Kidney (tissue), 14 donors: ENCODE data around the gene CPAMD8. TPM values are rescaled to one million over a fixed set of nuclear protein-coding genes. Genes with fewer than 3 reads are reported as not detected.

Experiments
- DNase-seq, 5 donors: peaks; one replicate each; pipeline ENCODE4 v3.0.0-alpha.2; 2013 to 2020
- FAIRE-seq: peaks from 2 replicates; lab custom pipeline; 2012; peaks lifted over from hg19 to GRCh38; lab: Jason Lieb, UNC
- H3K27ac ChIP-seq, 2 donors: one replicate each; pipeline ENCODE4 v1.7.0; 2013; ENCODE audit warnings: low read depth in 2 of 2, low read length in 2 of 2, inconsistent platforms in 1 of 2
- H3K27me3 ChIP-seq: one replicate; pipeline ENCODE4 v1.7.1; 2013; ENCODE audit warnings: low read length, inconsistent platforms; ENCODE audit not compliant: control insufficient read depth, insufficient read depth
- H3K36me3 ChIP-seq, 3 donors: one replicate each; pipeline versions ENCODE4 v1.7.0 to v1.7.1; 2013; ENCODE audit warnings: low read length in 3 of 3, control low read depth in 1 of 3, inconsistent platforms in 1 of 3; ENCODE audit not compliant: insufficient read depth in 3 of 3, control insufficient read depth in 2 of 3
- H3K4me1 ChIP-seq, 3 donors: one replicate each; pipeline versions ENCODE4 v1.7.0 to v1.7.1; 2013; ENCODE audit warnings: low read length in 3 of 3, inconsistent platforms in 1 of 3, low read depth in 1 of 3; ENCODE audit not compliant: control insufficient read depth in 2 of 3, insufficient read depth in 2 of 3
- H3K4me3 ChIP-seq, 3 donors: one replicate each; pipeline versions ENCODE4 v1.7.0 to v1.8.1; 2013; ENCODE audit warnings: low read length in 3 of 3, control low read depth in 1 of 3, inconsistent platforms in 1 of 3
- H3K9ac ChIP-seq, 3 donors: one replicate each; pipeline versions ENCODE4 v1.7.0 to v1.7.1; 2013; ENCODE audit warnings: low read length in 3 of 3, control low read depth in 1 of 3, inconsistent platforms in 1 of 3
- H3K9me3 ChIP-seq, 3 donors: one replicate each; pipeline versions ENCODE4 v1.7.0 to v1.7.1; 2013; ENCODE audit warnings: low read length in 3 of 3, control low read depth in 1 of 3, inconsistent platforms in 1 of 3; ENCODE audit not compliant: control insufficient read depth in 2 of 3, insufficient read depth in 1 of 3
- intact Hi-C: fragments of 100-400 bp; cut with DNase I; formaldehyde crosslinking; loops from one replicate; pipeline ENCODE4 v1.11.1; 2022
- polyA plus RNA-seq: library from polyadenylated mRNA; stranded (reverse); fragments of 350-450 nt; fragmentation: Illumina TruSeq; extraction: RNeasy Lipid Tissue Mini Kit (QIAGEN cat#74804); gene quantifications from one replicate; pipeline ENCODE4 v1.2.3, GENCODE V29; 2014; ENCODE audit warnings: low read depth, low replicate concordance; ENCODE audit not compliant: insufficient read depth
- total RNA-seq: library from RNA; stranded (reverse); fragmentation: NEBNext Ultra II Directional; extraction: Animal tissue kit (Norgen Biotek cat#: 25700); gene quantifications from one replicate; pipeline ENCODE4 v1.2.1, GENCODE V29; 2021
- TF ChIP-seq, protein P1 (sequence below): IDR thresholded peaks from 3 replicates; pipeline ENCODE4 v1.5.1; 2012; ENCODE audit warnings: mild to moderate bottlenecking, moderate library complexity, borderline replicate concordance; ENCODE audit not compliant: insufficient read depth; ENCODE audit errors: extremely low read depth
- donor health status: control.
- donor health status: control.
- donor health status: control.
- donor health status: control.
- donor health status: control.
- donor health status: DM: yes; HTN: yes; CAD: no.
- donor health status: Normal renal cell carcinoma (clear cell type).

The CPAMD8 gene
- total and polyA plus RNA-seq, 2 donors from 2014 or later = 22.0 to 64.1 TPM

DNA sequence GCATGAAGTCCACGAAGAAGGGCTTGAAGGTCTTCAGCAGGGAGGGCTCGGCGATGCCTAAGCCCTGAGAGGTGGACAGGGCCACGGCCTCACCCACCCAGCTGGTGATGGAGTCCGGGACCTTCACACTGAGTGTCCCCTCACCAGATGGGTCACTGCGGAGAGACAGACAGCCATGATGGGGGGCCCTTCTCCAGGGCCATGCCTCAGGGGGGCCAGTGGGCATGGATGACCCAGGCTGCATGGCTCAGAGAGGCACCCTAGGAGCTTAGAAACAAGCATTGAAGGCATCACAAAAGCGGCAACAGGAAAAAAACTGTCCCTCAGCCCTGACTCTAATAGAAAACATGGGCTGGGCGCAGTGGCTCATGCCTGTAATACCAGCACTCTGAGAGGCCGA, 74.6 kb downstream of the CPAMD8 start:
- TF ChIP-seq, protein P1, sequence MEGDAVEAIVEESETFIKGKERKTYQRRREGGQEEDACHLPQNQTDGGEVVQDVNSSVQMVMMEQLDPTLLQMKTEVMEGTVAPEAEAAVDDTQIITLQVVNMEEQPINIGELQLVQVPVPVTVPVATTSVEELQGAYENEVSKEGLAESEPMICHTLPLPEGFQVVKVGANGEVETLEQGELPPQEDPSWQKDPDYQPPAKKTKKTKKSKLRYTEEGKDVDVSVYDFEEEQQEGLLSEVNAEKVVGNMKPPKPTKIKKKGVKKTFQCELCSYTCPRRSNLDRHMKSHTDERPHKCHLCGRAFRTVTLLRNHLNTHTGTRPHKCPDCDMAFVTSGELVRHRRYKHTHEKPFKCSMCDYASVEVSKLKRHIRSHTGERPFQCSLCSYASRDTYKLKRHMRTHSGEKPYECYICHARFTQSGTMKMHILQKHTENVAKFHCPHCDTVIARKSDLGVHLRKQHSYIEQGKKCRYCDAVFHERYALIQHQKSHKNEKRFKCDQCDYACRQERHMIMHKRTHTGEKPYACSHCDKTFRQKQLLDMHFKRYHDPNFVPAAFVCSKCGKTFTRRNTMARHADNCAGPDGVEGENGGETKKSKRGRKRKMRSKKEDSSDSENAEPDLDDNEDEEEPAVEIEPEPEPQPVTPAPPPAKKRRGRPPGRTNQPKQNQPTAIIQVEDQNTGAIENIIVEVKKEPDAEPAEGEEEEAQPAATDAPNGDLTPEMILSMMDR = no peak
- no peak overlapping the region for H3K9ac ChIP-seq
- FAIRE-seq (no peak), DNase-seq (peak in 1 of 5 donors; percentile 26)
- no peaks in the 10 kb centered on the region for H3K27me3 ChIP-seq
- H3K36me3 ChIP-seq = no peaks in the 10 kb centered on the region
- intact Hi-C loops = no loop called here
- H3K27ac ChIP-seq = no peak overlapping the region
- no peaks in the 10 kb centered on the region for H3K9me3 ChIP-seq
- H3K4me1 ChIP-seq = no peaks in the 10 kb centered on the region
- H3K4me3 ChIP-seq = no peak overlapping the region

DNA sequence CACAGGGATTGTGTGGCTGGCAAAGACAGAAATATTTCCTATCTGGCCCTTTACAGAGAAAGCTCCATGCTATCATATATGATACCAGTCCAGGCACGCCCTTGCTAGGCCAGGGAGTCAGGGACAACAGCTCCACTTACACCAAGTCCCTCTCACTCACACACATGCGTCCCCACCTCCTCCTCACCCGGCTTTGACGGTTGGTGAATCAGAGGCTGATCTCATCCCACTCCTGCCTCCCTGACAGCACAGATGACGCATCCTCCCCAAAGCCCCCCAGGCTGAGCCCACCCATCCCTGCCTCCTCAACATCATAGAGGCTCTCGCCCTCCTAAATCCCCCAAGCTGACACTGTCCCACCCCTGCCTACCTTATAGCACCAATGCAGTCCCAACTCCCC, 75.1 kb downstream of the CPAMD8 start:
- no peak for FAIRE-seq
- peak in 1 of 5 donors; percentile 31 for DNase-seq
- Histone ChIP-seq H3K27ac (no peak overlapping the region), H3K9ac (no peak overlapping the region), H3K4me3 (no peak overlapping the region), H3K27me3 (no peaks in the 10 kb centered on the region), H3K36me3 (peaks cover 0 to 1% (median 0%) of the 10 kb centered on the region in 3 donors), H3K4me1 (no peaks in the 10 kb centered on the region), H3K9me3 (no peaks in the 10 kb centered on the region)
- TF ChIP-seq, protein P1 = no peak
- intact Hi-C loops = no loop called here

DNA sequence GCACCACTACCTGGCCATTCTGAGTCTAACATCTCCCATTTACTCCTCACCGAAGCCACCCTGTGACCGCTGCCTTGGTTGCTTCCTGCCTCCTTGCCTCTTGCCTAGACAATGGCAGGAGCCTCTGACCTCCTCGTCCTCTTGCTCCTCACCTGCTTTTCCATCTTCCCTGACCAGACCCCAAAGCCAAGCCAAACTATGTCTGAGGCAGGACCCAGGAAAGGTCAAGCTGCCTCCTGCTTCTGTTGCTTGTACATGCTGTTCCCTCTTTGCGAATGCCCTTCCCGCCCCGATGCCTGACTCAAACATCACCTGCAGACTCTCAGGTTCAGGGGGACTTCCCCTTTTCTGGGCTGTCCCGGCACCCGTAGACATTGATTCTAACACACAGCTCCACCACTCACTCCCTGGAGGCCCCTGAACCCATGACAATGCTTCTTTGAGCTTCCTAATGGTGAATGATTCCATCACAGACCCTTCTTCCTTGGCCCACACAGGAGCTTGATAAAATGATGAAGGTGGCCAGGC, 77.0 kb downstream of the CPAMD8 start:
- DNase-seq (peak in 1 of 5 donors; percentile 14), FAIRE-seq (no peak)
- H3K4me3 ChIP-seq = no peak overlapping the region
- TF ChIP-seq, protein P1 = no peak
- no peaks in the 10 kb centered on the region for H3K4me1 ChIP-seq
- H3K9ac ChIP-seq = no peak overlapping the region
- no peaks in the 10 kb centered on the region for H3K9me3 ChIP-seq
- no peak overlapping the region for H3K27ac ChIP-seq
- intact Hi-C loops = no loop called here
- H3K27me3 ChIP-seq = no peaks in the 10 kb centered on the region
- H3K36me3 ChIP-seq = peaks cover 0 to 9% (median 0%) of the 10 kb centered on the region in 3 donors
